GM21717 (cell line): ENCODE results near the gene SLAMF1.
"Not testable (repeated sequence)": the region's sequence is repeated elsewhere in the genome, so short reads cannot be mapped to it uniquely, and the experiment has no call there.

ENCODE experiments used
- ATAC-seq: cut with Tn5 transposase; IDR thresholded peaks from one replicate; pipeline ENCODE4 v1.9.1; 2021; ENCODE audit warnings: mild to moderate bottlenecking, moderate library complexity; ENCODE audit not compliant: unreplicated experiment

SLAMF1 gene

DNA sequence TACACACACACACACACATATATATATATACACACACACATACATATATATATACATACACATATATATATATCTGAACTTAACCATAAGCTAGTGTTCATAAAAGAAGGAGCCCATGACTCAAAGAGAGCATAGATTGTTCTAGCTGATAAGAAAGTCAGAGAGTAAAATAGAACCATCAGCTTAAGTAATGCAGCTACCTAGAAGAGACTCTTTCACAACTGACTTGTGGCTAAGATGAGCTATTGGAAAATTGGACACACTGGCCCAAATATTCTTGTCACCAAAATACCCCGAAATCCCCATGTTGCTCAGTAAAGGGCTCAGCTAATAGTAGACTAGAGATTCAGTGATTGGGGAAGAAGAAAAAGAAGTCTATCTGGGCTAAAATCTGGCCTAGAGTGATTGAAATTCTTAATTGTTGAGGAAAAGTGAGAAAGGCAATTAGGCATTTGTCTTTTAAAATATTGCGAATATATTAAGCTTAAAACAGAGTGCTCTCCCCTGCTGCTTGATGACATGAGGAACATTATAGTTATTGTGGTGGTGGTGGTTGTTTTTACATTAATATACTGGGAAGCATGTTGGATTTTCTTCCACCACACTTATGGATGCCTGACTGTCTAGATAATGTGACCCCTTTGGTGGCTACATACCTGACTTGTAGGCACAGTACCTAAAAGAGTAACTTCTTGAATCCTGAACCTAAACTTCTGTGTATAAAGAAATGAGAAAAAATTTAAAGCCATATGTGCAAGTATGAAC lies 6.3 kb downstream of the SLAMF1 start:
- ATAC-seq, result no peak

GRCh38 chr1:160639652-160640051 lies 7.2 kb downstream of the SLAMF1 start:
- ATAC-seq, result no peak

- ATAC-seq, result no peak
These were observed 7.9 kb downstream of the SLAMF1 start for GRCh38 chr1:160638926-160639325.

DNA sequence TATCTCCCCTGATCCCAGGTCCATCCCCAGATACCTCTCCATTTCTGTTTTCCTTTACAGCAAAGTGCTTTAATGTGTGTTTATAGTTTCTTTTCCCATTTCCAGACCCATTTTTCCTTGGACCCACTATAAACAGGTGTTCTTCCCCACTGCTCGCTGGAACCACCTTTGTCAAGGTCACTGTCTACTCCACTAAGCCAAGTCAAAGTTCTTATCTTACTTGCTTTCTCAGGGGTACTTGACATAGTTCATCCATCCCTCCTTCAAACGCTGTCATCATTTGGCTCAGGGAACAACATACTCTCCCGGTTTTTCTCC lies 8.3 kb downstream of the SLAMF1 start:
- no peak for ATAC-seq

- no peak for ATAC-seq
These were observed 8.9 kb downstream of the SLAMF1 start for GRCh38 chr1:160637821-160638539.

GRCh38 chr1:160637065-160637464 lies 9.8 kb downstream of the SLAMF1 start:
- ATAC-seq, result no peak

- ATAC-seq, result no peak
These were observed 10.3 kb downstream of the SLAMF1 start for GRCh38 chr1:160636547-160636946.

DNA sequence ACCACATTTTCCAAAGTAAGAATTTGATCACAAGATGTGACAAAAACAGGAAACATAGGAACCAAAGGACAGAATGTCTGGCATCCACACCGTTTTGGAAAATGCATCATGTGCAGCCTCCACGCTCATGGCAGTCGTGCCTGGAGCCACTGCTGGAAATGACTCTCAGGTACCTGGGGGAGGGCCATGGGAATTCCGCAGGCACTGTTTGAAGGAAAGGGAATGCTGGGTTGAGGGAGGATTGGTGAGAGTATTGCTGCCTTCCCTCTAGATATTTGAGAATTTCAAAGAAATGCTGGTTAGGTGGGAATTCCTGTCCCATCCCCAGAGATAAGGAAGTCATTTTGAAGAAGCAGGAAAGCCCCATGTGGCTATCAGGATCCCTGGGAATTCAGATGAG lies 10.8 kb downstream of the SLAMF1 start:
- no peak for ATAC-seq

DNA sequence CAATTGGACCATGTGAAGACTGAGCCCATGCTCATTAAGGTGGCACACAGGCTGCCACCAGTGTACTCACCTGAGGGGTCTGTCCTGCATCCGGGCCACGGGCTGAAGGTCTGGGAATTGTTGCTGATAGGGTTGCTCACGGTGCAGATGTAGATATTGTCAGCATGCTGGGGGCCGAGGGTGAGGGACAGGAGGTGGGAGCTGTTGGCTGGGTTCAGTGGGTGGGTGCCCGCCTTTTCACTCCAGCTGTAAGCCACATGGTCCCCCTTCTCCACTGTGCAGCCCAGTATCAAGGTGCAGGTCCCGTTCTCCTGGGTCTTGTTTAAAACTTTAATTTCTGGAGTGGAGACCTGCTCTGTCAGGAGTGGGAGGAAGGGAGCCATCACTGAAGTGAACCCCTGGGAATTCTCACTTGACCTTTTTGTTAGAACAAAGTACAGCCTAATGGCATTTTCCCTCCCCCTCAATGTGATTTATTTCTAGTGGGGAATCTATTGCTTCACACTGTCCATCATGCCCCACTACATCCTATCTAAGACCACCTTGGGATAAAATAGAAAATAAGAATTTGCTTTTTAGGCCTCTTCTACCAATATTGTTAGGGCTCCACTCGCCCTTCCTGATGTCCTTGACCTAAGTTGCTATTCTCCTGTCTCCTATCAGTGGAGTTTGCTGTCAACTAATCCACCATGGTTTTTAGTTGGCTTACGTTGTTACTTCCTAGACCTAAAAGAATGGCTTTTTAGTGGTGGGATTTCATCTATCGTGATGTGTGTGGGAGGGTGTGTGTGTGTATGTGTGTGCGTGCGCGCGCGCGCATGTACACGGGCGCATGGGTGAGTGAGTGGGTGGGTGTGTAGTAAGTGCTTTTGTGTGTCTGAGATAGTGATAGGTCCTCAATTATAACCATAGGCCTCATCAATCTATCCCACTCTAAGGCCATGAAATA lies 12.0 kb downstream of the SLAMF1 start:
- ATAC-seq, result no peak

DNA sequence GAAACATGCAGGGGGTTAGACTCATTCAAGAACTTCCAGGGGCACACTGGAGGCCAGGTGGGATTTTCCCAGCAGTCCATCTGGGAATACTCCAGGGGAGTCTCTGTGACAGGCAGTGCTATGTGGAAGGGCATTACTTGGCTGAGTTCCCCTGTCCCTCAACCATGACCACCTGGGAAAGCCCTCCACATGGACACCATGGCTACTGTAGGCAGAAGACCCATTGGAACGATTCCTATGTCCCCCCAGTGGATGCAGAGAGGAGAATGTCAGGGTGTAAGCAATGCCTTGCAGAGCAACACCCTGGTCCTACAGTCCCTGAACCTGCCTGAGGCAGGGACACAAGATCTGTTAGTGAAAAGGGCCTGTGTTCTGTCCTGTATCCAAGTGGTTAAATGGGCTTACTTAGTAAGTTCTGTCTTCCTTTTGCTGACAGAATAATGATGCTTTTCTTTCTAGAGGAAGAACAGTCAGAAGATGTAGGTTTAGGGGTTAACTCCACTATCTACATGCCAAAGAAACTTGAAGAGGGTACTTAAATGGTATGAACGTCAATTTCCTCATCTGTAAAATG lies 13.4 kb downstream of the SLAMF1 start:
- ATAC-seq, result no peak

DNA sequence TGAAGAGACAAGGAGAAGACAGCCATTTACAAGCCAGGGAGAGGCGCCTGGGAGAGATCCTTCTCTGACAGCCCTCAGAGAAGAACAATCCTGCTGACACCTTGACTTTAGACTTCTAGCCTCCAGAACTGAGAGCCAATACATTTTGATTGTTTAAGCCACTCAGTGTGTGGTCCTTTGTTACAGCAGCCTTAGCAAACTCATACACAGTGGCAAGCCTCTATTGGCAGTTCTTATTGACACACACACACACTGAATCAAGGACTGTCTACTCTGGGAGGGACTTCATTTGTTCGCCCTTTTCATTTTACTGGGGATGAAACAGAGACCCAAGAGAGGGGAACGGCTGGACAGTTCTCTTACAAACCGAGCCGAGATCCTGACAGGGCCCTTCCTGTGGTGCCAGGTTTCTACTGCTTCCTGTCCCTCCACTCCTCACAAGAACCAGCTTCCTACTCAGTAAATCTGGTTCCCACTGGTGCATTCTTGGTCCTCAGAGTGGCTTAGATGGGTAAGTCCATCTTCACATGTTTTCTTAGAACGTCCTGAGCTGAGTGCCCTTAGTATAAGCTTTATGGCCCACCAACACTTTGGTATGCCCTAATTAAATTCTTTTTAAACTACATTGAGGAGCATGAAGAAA lies 14.7 kb downstream of the SLAMF1 start:
- no peak for ATAC-seq

DNA sequence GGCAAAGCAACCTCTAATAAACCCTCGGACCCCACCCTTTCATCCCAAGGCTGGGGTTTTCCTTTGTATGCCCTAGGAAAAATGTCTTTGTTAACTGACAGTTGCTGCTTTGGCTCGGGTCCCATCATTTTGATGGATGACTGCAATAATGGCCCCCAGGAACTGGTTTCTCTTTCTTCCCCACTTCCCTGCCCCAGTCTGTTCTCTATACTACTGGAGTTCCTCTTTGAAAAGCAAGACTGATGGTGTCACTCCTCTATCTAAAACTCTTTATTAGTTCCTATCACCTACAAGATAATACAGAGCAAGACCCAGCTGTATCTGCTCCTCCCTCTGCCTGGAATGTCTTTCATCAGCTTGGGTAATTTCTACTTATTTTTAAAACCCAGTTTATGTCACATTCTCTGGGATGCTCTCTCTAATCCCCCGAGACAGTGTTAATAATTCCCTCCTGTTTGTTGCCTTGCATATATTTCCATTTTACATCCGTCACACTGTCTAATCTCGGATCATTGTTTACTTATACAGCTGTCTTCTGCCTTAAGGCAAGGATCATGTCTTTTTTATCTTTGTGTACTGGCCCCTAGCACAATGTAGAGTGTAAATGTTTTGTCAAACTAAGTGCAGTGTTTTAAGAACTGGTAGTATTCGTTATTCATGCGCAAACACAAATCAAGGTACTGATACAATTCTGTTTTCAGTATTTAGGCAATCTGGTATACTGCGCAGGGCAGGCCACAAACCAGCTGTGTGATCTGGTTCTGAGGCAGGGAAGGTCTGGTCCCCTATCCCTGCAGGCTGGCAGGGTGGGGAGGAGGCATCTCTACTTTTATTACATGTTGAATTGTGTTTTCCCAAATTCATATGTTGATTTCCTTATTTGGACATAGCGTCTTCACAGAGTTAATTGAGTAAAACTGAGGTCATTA lies 16.1 kb downstream of the SLAMF1 start:
- no peak for ATAC-seq

DNA sequence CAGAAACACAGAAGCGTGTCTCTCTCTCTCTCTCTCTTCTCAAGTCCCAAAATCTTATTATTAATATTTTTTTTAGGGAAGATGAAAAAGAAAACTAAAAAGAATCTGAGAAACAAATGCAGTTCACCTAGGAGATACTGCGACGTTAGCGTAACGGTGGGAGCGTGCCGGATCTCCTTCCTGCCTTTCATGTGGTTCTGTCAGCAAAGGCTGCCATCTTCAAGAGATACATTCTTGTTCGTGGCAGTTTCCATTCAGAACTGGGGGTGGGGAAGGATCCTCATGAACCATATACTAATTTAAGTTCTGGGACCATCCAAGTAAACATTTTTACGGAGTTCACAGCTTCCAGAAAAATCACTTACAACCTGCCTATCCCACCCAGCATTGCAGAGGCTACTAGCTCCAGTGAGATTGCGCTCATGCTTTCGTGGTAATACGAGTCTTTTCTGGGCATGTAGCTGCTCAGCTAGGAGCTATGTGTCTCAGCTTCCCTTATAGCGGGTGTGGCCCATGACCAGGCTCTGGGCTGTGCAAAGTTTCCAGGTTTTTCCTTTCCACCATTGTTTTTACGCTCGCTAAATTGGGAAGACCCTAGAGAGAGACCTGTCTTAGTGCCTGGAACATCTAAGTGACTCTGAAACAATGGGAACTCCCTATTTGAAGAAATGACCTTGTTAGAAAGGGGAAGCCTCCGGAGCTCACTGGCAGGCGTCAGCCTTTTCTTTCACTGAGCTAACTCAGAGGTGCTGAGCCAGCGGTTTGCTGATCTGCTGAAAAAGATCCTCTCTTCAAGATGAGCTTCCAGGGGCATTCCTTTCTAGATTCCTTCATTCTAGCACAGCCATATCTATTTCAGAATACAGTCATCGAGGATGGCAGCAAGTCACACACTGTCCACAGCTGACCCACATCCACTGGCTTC lies 17.3 kb downstream of the SLAMF1 start:
- no peak for ATAC-seq

DNA sequence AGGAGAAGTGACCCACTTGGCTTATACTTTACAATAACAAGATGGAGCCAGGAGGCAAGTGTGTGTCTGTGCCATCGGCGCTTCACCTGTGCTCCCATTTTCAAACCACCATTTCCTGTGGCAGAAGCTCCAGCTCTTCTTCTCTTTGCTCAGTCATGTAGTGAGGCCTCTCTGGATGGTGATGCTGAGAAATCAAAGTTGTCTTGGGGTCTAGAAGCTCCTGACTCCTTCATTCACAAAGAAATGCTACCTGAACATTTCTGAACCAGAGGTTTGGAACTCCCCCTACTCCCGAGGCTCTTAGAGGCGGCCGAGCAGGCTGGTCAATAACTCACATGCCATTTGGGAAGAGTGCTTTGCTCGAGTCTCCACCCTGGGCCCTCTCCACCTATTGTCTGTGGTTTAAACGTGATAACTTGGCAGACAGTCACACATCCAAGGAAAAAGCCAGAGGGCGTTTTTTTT lies 18.0 kb downstream of the SLAMF1 start:
- ATAC-seq, result no peak

- not testable (repeated sequence) for ATAC-seq
These were observed 19.1 kb downstream of the SLAMF1 start for GRCh38 chr1:160627677-160628289.

DNA sequence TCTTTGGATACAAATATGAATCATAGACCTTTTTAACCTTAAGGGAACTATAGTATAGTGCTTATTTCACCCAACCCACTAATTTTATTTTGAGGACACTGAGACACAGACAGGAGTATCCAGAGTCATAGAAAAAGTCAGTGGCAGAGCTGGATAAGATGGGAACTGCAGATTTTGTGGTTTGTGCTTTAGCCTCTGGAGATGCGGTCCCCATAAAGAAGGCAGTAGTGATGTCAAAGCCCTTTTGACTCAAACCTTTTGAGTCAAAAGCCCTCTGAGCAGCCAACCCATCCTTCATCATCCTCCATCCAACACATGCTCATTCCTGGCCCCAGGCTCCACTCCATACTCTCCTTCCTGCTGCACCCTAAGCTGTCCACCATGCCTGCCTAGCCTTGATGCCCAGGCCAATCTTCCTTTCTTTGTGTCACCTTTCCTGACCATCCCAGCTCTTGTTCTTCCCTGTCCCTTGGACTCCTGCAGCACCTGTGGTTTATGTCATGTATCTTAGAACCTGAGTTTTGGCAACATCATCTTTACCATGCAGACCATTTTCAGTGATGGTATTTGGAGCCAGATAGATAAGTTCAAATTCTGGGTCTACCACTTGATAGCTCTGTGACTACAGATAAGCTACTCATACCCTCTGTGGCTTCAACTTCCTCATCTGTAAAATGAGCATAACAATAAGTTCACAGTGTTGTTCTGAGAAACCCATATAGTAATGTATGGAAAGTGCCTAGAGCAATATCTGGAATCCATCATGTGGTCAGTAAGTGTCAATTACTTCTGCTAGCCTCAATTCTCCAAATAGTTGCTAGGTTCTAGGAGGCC lies 20.1 kb downstream of the SLAMF1 start:
- ATAC-seq, result no peak
